ENCODE measurements around the gene ASPRV1.

DNA sequence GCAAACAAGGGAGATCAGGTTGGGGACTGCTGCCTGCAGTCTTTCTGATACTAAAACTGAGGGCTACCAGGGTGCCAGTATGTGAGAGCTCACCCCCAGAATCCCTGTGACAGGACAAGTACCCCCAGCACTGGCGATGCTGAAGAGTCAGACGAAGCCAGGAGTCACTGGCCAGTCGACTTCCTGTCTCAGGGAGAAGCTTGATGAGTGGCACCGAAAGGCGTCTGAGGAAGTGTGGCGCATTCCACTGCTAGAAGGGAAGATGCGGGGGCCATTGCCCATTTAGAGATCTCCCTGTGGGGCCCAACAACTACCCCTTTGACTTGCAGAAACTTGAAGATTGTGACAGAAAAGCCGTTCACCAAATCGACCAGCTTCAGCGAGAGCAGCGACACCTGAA lies 24.5 kb downstream of the ASPRV1 start:
- TF ChIP-seq CTCF (IDR thresholded peaks at IDR 0.05; ENCODE audit: low read depth, low read length, missing input control) (no peak), MAX (IDR thresholded peaks at IDR 0.05) (no peak), SP1 (IDR thresholded peaks at IDR 0.05) (no peak), YY1 (IDR thresholded peaks at IDR 0.05) (no peak), JUND (IDR thresholded peaks at IDR 0.05) (no peak), NR2F2 (IDR thresholded peaks at IDR 0.05) (no peak), TAF1 (conservative IDR thresholded peaks at IDR 0.05) (no peak)
- TF ChIP-seq, protein P1, sequence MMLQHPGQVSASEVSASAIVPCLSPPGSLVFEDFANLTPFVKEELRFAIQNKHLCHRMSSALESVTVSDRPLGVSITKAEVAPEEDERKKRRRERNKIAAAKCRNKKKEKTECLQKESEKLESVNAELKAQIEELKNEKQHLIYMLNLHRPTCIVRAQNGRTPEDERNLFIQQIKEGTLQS (IDR thresholded peaks at IDR 0.05) = no peak

Data from liver (tissue), 3 donors.